Measurements from ENCODE around the gene SOX8. TPM values are rescaled to one million over a fixed set of nuclear protein-coding genes. Genes with fewer than 3 reads are reported as not detected.
A peak's percentile ranks its signal among the peaks of the same experiment; 100 is the strongest.

The SOX8 gene
- total and polyA plus RNA-seq, 9 donors = 0.08 to 0.52 (median 0.32) TPM

GRCh38 chr16:1001096-1001495, 19.5 kb downstream of the SOX8 start:
- Histone ChIP-seq H3K27ac (no peak overlapping the region), H3K27me3 (no peaks in the 10 kb centered on the region), H3K4me1 (ENCODE audit: insufficient read depth) (no peaks in the 10 kb centered on the region), H3K9me3 (peaks cover 0 to 9% of the 10 kb centered on the region in 2 donors), H3K36me3 (no peaks in the 10 kb centered on the region), H3K4me3 (no peak overlapping the region)
- intact Hi-C loops (cut with DNase I) = no loop called here
- WGBS, 3 donors = 92 to 94% (median 92%) methylated on average over 11 of the region's 11 CpGs
- TF ChIP-seq POLR2A (IDR thresholded peaks at IDR 0.05) (no peak), EP300 (IDR thresholded peaks at IDR 0.05) (no peak), CTCF (IDR thresholded peaks at IDR 0.05) (no peak)
- DNase-seq = no peak

DNA sequence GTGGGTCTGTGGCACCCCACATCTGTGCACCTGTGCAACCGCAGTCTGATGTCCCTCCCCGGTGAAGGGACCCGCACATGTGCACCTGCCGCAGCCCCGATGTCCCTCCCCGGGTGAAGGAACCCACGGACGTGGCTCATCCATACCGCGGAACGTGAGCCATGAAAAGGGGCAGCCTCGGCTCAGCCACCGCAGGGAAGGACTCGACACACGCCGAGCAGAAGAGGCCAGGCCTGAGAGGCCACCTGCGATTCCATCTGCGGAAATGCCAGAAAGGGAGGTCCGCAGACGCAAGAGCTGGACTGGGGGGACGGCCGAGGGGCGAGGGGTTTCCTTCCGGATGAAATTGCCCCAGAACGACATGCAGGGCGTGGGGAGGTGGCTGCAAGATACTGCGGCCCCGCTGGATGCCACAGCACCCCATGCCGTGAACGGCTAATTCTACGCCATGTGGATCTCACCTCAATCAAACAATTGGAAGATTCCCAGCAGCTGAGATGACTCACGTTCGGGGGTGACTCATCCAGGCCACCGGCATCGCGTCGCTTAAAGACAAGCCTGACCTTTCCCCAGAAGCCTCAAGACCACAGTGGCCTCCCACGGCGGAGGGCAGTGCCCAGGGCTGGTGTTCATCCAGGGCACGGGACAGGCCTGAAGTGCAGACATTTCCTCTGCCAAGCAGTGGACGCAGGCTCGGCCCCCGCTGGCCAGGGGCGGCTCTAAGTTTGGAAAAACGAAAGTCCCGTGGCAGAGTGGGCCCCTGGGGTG, 21.0 kb downstream of the SOX8 start:
- H3K27ac ChIP-seq = no peak overlapping the region
- WGBS, 3 donors = 52 to 62% (median 59%) methylated on average over 45 to 46 of the region's 46 CpGs
- no peaks in the 10 kb centered on the region for H3K4me1 ChIP-seq (ENCODE audit: insufficient read depth)
- no peaks in the 10 kb centered on the region for H3K9me3 ChIP-seq
- no peaks in the 10 kb centered on the region for H3K36me3 ChIP-seq
- no peak for TF ChIP-seq EP300 (IDR thresholded peaks at IDR 0.05)
- no peak for TF ChIP-seq CTCF (IDR thresholded peaks at IDR 0.05)
- no peak for TF ChIP-seq POLR2A (IDR thresholded peaks at IDR 0.05)
- intact Hi-C loops (cut with DNase I) = no loop called here
- no peak overlapping the region for H3K4me3 ChIP-seq
- H3K27me3 ChIP-seq = no peaks in the 10 kb centered on the region
- peak in 1 of 5 donors; percentile 38 for DNase-seq

DNA sequence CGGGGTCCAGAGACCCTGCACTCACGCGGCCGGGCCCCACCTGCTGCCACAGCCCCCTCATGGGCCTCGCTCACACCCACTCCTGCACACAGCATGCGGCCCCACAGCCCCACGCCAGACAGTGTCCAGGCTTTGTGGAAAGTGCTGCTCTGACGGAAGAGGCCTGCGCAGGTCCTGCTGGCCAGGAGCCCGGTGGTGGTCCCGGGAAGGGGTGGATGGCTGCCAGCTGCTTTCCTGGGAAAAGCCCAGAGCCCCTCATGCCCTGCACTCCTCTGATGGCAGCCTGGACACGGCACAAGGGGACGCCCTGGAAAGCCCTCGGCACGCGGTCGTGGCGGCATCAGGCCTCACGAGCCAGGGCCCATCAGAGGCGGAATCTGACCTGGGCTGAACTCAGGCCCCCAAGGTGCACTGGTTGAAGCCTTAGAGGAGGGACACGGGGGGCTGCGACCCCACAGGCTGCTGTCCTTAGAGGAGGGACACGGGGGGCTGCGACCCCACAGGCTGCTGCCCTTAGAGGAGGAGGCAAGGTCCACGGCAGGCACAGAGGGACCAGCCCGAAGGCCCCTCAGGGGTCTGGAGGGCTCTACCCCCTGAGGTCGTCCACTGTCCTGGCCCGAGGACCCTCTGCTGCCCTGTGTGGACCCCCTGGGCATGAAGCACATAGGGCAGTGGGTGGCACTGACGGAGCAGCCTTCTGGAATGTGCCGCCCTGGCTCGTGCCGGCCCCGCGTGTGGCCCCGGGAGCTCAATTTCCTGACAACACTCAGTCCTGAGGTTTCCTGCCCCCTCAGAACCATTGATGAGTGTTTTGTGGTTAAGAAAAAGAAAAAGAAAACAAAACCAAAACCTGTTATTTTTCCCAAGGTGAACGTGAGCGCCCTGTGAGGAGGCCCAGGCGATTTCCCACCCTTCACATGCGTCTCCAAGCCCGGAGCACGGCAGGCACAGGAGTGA, 22.1 kb downstream of the SOX8 start:
- no peak for DNase-seq
- H3K4me3 ChIP-seq = no peak overlapping the region
- H3K27me3 ChIP-seq = no peaks in the 10 kb centered on the region
- no peak overlapping the region for H3K27ac ChIP-seq
- no peaks in the 10 kb centered on the region for H3K36me3 ChIP-seq
- intact Hi-C loops (cut with DNase I) = no loop called here
- no peaks in the 10 kb centered on the region for H3K9me3 ChIP-seq
- WGBS, 3 donors = 74 to 75% (median 74%) methylated on average over 40 to 41 of the region's 41 CpGs
- TF ChIP-seq CTCF (IDR thresholded peaks at IDR 0.05) (no peak), POLR2A (IDR thresholded peaks at IDR 0.05) (no peak), EP300 (IDR thresholded peaks at IDR 0.05) (no peak)
- H3K4me1 ChIP-seq (ENCODE audit: insufficient read depth) = no peaks in the 10 kb centered on the region

DNA sequence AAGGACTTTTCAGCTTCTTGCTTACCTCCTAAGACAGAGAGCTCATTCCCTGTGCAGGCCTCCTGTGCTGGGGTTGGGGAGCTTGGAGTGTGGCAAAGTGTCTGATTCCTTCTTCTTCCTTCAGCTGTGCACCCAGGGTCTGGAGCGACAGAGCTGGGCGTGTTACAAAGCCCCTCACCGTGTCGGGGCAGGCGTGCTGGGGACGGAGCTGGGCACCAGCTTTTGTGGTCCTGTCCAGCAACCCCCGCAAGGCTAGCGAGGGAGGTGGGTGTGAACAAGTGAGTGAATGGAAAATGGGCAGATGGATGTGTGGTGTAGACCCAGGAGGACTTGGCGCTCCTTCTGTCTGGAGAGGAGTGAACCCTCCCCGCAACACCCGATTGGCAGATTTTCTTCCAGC, 23.7 kb downstream of the SOX8 start:
- 78 to 84% (median 81%) methylated on average over 11 of the region's 11 CpGs for WGBS, 3 donors
- intact Hi-C loops (cut with DNase I) = no loop called here
- H3K27me3 ChIP-seq = no peaks in the 10 kb centered on the region

More for the DNA sequence above, 23.7 kb downstream of the SOX8 start:
- no peaks in the 10 kb centered on the region for H3K36me3 ChIP-seq
- H3K4me3 ChIP-seq = no peak overlapping the region
- H3K4me1 ChIP-seq (ENCODE audit: insufficient read depth) = no peaks in the 10 kb centered on the region
- no peak overlapping the region for H3K27ac ChIP-seq
- no peak for DNase-seq
- no peak for TF ChIP-seq CTCF (IDR thresholded peaks at IDR 0.05)
- no peak for TF ChIP-seq EP300 (IDR thresholded peaks at IDR 0.05)
- TF ChIP-seq POLR2A (IDR thresholded peaks at IDR 0.05) = no peak
- H3K9me3 ChIP-seq = no peaks in the 10 kb centered on the region
